Myocyte (in vitro differentiated cells): ENCODE data around the gene GJC3. TPM values are rescaled to one million over a fixed set of nuclear protein-coding genes. Genes with fewer than 3 reads are reported as not detected.
"Not testable (repeated sequence)": the region's sequence is repeated elsewhere in the genome, so short reads cannot be mapped to it uniquely, and the experiment has no call there.

Experiments used
- DNase-seq: peaks from one replicate; pipeline ENCODE4 v3.0.0-alpha.2; 2012; ENCODE audit warnings: low read depth
- total RNA-seq: library from RNA; depleted of rRNA; stranded (reverse); fragments of >200 nt; gene quantifications from 2 replicates; pipeline ENCODE4 v1.2.3, GENCODE V29; 2014

The GJC3 gene
- total RNA-seq, 1 donor from 2014 or later = not detected

- DNase-seq = peak; percentile 88
These were observed 956 bp upstream of the GJC3 start for GRCh38 chr7:99930376-99930775.

GRCh38 chr7:99929730-99930053 is 272 bp upstream of the GJC3 start:
- no peak for DNase-seq

- DNase-seq = no peak
These were observed 1.2 kb downstream of the GJC3 start for GRCh38 chr7:99928188-99928587.

- no peak for DNase-seq
These were observed 1.9 kb downstream of the GJC3 start for GRCh38 chr7:99927536-99927935.

- DNase-seq = no peak
These were observed 3.1 kb downstream of the GJC3 start for GRCh38 chr7:99926321-99926720.

- DNase-seq = no peak
These were observed 6.2 kb downstream of the GJC3 start for GRCh38 chr7:99923200-99923599.

GRCh38 chr7:99920149-99920548 is 9.3 kb downstream of the GJC3 start:
- no peak for DNase-seq

GRCh38 chr7:99919814-99920112 is 9.7 kb downstream of the GJC3 start:
- DNase-seq = no peak

GRCh38 chr7:99918959-99919813 is 10.2 kb downstream of the GJC3 start, which contains the start of gene TRIM4:
TRIM4 (minus strand) TSS chr7:99919530; CDS start chr7:99919401, 129 bp downstream.
- DNase-seq = peak; percentile 96

GRCh38 chr7:99910976-99911375 is 18.4 kb downstream of the GJC3 start:
- no peak for DNase-seq

- no peak for DNase-seq
These were observed 27.8 kb downstream of the GJC3 start for GRCh38 chr7:99901581-99901980.

- DNase-seq = no peak
These were observed 29.4 kb downstream of the GJC3 start for GRCh38 chr7:99899830-99900519.

GRCh38 chr7:99898836-99899235 is 30.6 kb downstream of the GJC3 start:
- DNase-seq = no peak

GRCh38 chr7:99898023-99898357 is 31.4 kb downstream of the GJC3 start:
- DNase-seq = no peak

- DNase-seq = no peak
These were observed 31.9 kb downstream of the GJC3 start for GRCh38 chr7:99897322-99898022.

- no peak for DNase-seq
These were observed 34.7 kb downstream of the GJC3 start for GRCh38 chr7:99894738-99895137.

GRCh38 chr7:99893280-99893679 is 36.1 kb downstream of the GJC3 start:
- no peak for DNase-seq

GRCh38 chr7:99890348-99890747 is 39.1 kb downstream of the GJC3 start:
- DNase-seq = not testable (repeated sequence)

GRCh38 chr7:99888366-99888765 is 41.1 kb downstream of the GJC3 start:
- not testable (repeated sequence) for DNase-seq

- no peak for DNase-seq
These were observed 48.0 kb downstream of the GJC3 start for GRCh38 chr7:99881370-99881769.

- DNase-seq = no peak
These were observed 52.5 kb downstream of the GJC3 start, which contains the start of gene OR2AE1 for GRCh38 chr7:99876933-99877332. OR2AE1 (minus strand) TSS chr7:99877033; CDS start chr7:99877033, 0 bp downstream.

- DNase-seq = peak; percentile 11
These were observed 52.9 kb downstream of the GJC3 start for GRCh38 chr7:99876491-99876890.
